SU-DHL-6 (cell line): ENCODE results near the gene VAT1L.

Source experiments
- H2AFZ ChIP-seq: fragments of 200-600 bp; sonication (generic); 2 replicates; pipeline ENCODE4 v1.6.1; 2014; ENCODE audit warnings: low read depth, mild to moderate bottlenecking, moderate library complexity, mixed read lengths, antibody characterized with exemption, low read length; ENCODE audit not compliant: severe bottlenecking
- H3F3A ChIP-seq: fragments of 200-600 bp; shearing (Covaris generic); 2 replicates; pipeline ENCODE4 v1.6.0; 2016; ENCODE audit warnings: antibody characterized with exemption, mild to moderate bottlenecking; ENCODE audit not compliant: insufficient read depth
- H3K27ac ChIP-seq: fragments of 200-600 bp; sonication (generic); 2 replicates; pipeline ENCODE4 v1.5.1; 2016; ENCODE audit warnings: low read depth, mild to moderate bottlenecking, low read length, moderate library complexity, mixed read lengths
- H3K27me3 ChIP-seq: fragments of 200-600 bp; sonication (generic), shearing (Covaris generic); 2 replicates; pipeline ENCODE4 v1.6.0; 2014; ENCODE audit warnings: mild to moderate bottlenecking, low read length
- H3K36me3 ChIP-seq: fragments of 200-600 bp; sonication (generic); 2 replicates; pipeline ENCODE4 v1.6.1; 2014; ENCODE audit warnings: mild to moderate bottlenecking, low read length, mixed read lengths
- H3K4me2 ChIP-seq: fragments of 300-600, 200-600 bp; shearing (Covaris generic), sonication (generic); 2 replicates; pipeline ENCODE4 v1.6.0; 2014; ENCODE audit warnings: low read length, low read depth, mild to moderate bottlenecking; ENCODE audit not compliant: poor library complexity, severe bottlenecking
- H3K4me3 ChIP-seq: fragments of 200-600 bp; sonication (generic); 2 replicates; pipeline ENCODE4 v1.5.1; 2014; ENCODE audit warnings: antibody characterized with exemption, low read length, mild to moderate bottlenecking, mixed read lengths; ENCODE audit not compliant: insufficient read depth, poor library complexity, severe bottlenecking
- H3K79me2 ChIP-seq: fragments of 200-600 bp; sonication (generic); 2 replicates; pipeline ENCODE4 v1.6.1; 2014; ENCODE audit warnings: mild to moderate bottlenecking, low read length, moderate library complexity; ENCODE audit not compliant: insufficient read depth
- H3K9ac ChIP-seq: fragments of 200-600 bp; sonication (generic); 2 replicates; pipeline ENCODE4 v1.7.0; 2014; ENCODE audit warnings: mild to moderate bottlenecking, low read length
- H3K9me2 ChIP-seq: fragments of 200-600 bp; sonication (generic); replicated peaks from 2 replicates; pipeline ENCODE4 v1.6.1; 2014; ENCODE audit warnings: low read length; ENCODE audit not compliant: insufficient read depth
- H3K9me3 ChIP-seq: fragments of 200-600 bp; sonication (generic); 2 replicates; pipeline ENCODE4 v1.6.1; 2014; ENCODE audit warnings: low read length, mixed read lengths; ENCODE audit not compliant: insufficient read depth
- H4K20me1 ChIP-seq: fragments of 200-600 bp; sonication (generic); 2 replicates; pipeline ENCODE4 v1.6.1; 2014; ENCODE audit warnings: low read depth, mild to moderate bottlenecking, antibody characterized with exemption, low read length, moderate library complexity, mixed read lengths
- CTCF ChIP-seq: fragments of 200-600 bp; sonication (generic); IDR thresholded peaks from one replicate; pipeline ENCODE4 v1.5.1; 2017; ENCODE audit warnings: antibody characterized with exemption, mild to moderate bottlenecking, low read length, moderate library complexity; ENCODE audit not compliant: insufficient read depth, poor library complexity, severe bottlenecking
- EZH2phosphoT487 ChIP-seq: fragments of 200-600 bp; sonication (generic), shearing (Covaris generic); conservative IDR thresholded peaks from 2 replicates; pipeline ENCODE4 v1.6.1; 2018; ENCODE audit warnings: mild to moderate bottlenecking, antibody characterized with exemption, low read length, moderate library complexity, mixed read lengths

VAT1L gene

DNA sequence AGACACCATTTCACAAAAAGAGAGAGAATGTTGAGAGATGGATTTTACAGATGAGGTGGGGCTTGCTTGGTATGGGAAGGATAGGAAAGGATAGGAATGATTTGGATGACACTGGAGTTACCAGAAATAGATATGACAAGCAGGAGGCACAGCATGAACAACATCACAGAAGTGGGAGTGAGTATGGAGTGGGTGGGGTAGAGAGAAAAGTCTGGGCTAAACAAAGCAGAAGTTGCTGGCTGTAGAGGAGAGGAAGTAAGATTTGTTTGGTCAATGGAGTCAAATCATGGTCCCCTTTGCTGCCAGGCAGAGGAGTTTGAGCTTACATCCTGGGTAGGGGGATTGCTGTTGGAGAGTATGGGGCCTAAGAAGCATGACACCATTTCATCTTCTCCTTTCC, 101.7 kb downstream of the VAT1L start:
- Histone ChIP-seq H3K9me3 (no peaks in the 10 kb centered on the region), H3K36me3 (no peaks in the 10 kb centered on the region), H3K27me3 (no peaks in the 10 kb centered on the region), H3F3A (no peaks in the 10 kb centered on the region), H3K9me2 (no peaks in the 10 kb centered on the region), H3K27ac (no peak overlapping the region), H4K20me1 (no peaks in the 10 kb centered on the region), H3K4me2 (no peak overlapping the region), H3K4me3 (no peak overlapping the region), H2AFZ (no peak overlapping the region), H3K9ac (no peak overlapping the region), H3K79me2 (no peaks in the 10 kb centered on the region)
- TF ChIP-seq CTCF (no peak), EZH2phosphoT487 (no peak)

GRCh38 chr16:77894162-77894561, 105.8 kb downstream of the VAT1L start:
- no peak overlapping the region for H3K4me2 ChIP-seq
- H2AFZ ChIP-seq, result no peak overlapping the region
- no peaks in the 10 kb centered on the region for H3K36me3 ChIP-seq
- H4K20me1 ChIP-seq, result no peaks in the 10 kb centered on the region
- no peak overlapping the region for H3K27ac ChIP-seq
- no peaks in the 10 kb centered on the region for H3K79me2 ChIP-seq
- H3K9me2 ChIP-seq, result no peaks in the 10 kb centered on the region
- TF ChIP-seq EZH2phosphoT487, result no peak
- TF ChIP-seq CTCF, result no peak
- H3K27me3 ChIP-seq, result no peaks in the 10 kb centered on the region
- H3F3A ChIP-seq, result no peaks in the 10 kb centered on the region
- H3K4me3 ChIP-seq, result no peak overlapping the region
- no peaks in the 10 kb centered on the region for H3K9me3 ChIP-seq
- no peak overlapping the region for H3K9ac ChIP-seq

GRCh38 chr16:77895962-77896361, 107.6 kb downstream of the VAT1L start:
- no peak overlapping the region for H3K4me2 ChIP-seq
- no peak overlapping the region for H3K4me3 ChIP-seq
- H4K20me1 ChIP-seq, result no peaks in the 10 kb centered on the region
- H2AFZ ChIP-seq, result no peak overlapping the region
- no peak for TF ChIP-seq EZH2phosphoT487
- no peak for TF ChIP-seq CTCF
- H3K27ac ChIP-seq, result no peak overlapping the region
- H3K36me3 ChIP-seq, result no peaks in the 10 kb centered on the region
- no peaks in the 10 kb centered on the region for H3K9me2 ChIP-seq
- no peaks in the 10 kb centered on the region for H3K79me2 ChIP-seq
- H3K9ac ChIP-seq, result no peak overlapping the region
- H3K9me3 ChIP-seq, result no peaks in the 10 kb centered on the region
- H3F3A ChIP-seq, result no peaks in the 10 kb centered on the region
- H3K27me3 ChIP-seq, result no peaks in the 10 kb centered on the region
